Measurements from ENCODE around the gene RANBP3.

GRCh38 chr19:5917431-5918107, 60.4 kb downstream of the RANBP3 start:
- no peak for TF ChIP-seq GATA3 (IDR thresholded peaks at IDR 0.05; ENCODE audit: low read depth, low read length)
- no peak for TF ChIP-seq GATA2 (IDR thresholded peaks at IDR 0.05; ENCODE audit: low read depth, low read length)

Measured in SH-SY5Y (cell line).